Peyer's patch (tissue), 4 donors: ENCODE results near the gene PTPN3. TPM values are rescaled to one million over a fixed set of nuclear protein-coding genes. Genes with fewer than 3 reads are reported as not detected.
"Not testable (repeated sequence)": the region's sequence is repeated elsewhere in the genome, so short reads cannot be mapped to it uniquely, and the experiment has no call there.

Experiments used
- DNase-seq, 3 donors: peaks; one replicate each; pipeline ENCODE4 v3.0.0-alpha.2; 2017 to 2019
- H3K27ac ChIP-seq, 4 donors: fragments of 200-600 bp; sonication (generic); one replicate each; pipeline ENCODE4 v1.5.1; 2016 to 2019
- H3K27me3 ChIP-seq, 2 donors: fragments of 200-600 bp; sonication (generic); one replicate each; pipeline ENCODE4 v1.5.1; 2019
- H3K36me3 ChIP-seq, 3 donors: fragments of 200-600 bp; sonication (generic); one replicate each; pipeline ENCODE4 v1.5.1; 2016 to 2019
- H3K4me1 ChIP-seq, 4 donors: fragments of 200-600 bp; sonication (generic); one replicate each; pipeline ENCODE4 v1.5.1; 2016 to 2019
- H3K4me3 ChIP-seq, 4 donors: fragments of 200-600 bp; sonication (generic); 1 replicate in 3 of 4; 2 replicates in 1 of 4; pipeline ENCODE4 v1.5.1; 2016 to 2019; ENCODE audit warnings: mild to moderate bottlenecking in 1 of 4
- H3K9me3 ChIP-seq, 4 donors: fragments of 200-600 bp; sonication (generic); one replicate each; pipeline ENCODE4 v1.5.1; 2016 to 2019; ENCODE audit warnings: mild to moderate bottlenecking in 1 of 4
- POLR2A ChIP-seq, 2 donors: fragments of 450-650 bp; IDR thresholded peaks; one replicate each; pipeline ENCODE4 v1.5.1; 2017; ENCODE audit warnings: antibody characterized with exemption in 2 of 2, mild to moderate bottlenecking in 2 of 2, moderate library complexity in 2 of 2
- total RNA-seq, 4 donors: library from RNA; depleted of rRNA; stranded (reverse); fragments of >200 nt; gene quantifications; one replicate each; pipeline ENCODE4 v1.1.0, GENCODE V29; 2016
- TF ChIP-seq, protein P1 (sequence below), 6 experiments: fragments of 450-650 bp in 4 of 6; fragments of 200-600 bp in 2 of 6; sonication (generic) in 1 of 6; IDR thresholded peaks; one replicate each; pipeline ENCODE4 v1.5.1; 2017 to 2019; ENCODE audit warnings: antibody characterized with exemption in 6 of 6, mild to moderate bottlenecking in 3 of 6, moderate library complexity in 1 of 6

PTPN3 gene, protein sequence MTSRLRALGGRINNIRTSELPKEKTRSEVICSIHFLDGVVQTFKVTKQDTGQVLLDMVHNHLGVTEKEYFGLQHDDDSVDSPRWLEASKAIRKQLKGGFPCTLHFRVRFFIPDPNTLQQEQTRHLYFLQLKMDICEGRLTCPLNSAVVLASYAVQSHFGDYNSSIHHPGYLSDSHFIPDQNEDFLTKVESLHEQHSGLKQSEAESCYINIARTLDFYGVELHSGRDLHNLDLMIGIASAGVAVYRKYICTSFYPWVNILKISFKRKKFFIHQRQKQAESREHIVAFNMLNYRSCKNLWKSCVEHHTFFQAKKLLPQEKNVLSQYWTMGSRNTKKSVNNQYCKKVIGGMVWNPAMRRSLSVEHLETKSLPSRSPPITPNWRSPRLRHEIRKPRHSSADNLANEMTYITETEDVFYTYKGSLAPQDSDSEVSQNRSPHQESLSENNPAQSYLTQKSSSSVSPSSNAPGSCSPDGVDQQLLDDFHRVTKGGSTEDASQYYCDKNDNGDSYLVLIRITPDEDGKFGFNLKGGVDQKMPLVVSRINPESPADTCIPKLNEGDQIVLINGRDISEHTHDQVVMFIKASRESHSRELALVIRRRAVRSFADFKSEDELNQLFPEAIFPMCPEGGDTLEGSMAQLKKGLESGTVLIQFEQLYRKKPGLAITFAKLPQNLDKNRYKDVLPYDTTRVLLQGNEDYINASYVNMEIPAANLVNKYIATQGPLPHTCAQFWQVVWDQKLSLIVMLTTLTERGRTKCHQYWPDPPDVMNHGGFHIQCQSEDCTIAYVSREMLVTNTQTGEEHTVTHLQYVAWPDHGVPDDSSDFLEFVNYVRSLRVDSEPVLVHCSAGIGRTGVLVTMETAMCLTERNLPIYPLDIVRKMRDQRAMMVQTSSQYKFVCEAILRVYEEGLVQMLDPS
- 10 to 100 TPM; 17.3 to 53.6 (median 37.4) TPM for total RNA-seq

- TF ChIP-seq, protein P1, sequence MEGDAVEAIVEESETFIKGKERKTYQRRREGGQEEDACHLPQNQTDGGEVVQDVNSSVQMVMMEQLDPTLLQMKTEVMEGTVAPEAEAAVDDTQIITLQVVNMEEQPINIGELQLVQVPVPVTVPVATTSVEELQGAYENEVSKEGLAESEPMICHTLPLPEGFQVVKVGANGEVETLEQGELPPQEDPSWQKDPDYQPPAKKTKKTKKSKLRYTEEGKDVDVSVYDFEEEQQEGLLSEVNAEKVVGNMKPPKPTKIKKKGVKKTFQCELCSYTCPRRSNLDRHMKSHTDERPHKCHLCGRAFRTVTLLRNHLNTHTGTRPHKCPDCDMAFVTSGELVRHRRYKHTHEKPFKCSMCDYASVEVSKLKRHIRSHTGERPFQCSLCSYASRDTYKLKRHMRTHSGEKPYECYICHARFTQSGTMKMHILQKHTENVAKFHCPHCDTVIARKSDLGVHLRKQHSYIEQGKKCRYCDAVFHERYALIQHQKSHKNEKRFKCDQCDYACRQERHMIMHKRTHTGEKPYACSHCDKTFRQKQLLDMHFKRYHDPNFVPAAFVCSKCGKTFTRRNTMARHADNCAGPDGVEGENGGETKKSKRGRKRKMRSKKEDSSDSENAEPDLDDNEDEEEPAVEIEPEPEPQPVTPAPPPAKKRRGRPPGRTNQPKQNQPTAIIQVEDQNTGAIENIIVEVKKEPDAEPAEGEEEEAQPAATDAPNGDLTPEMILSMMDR (IDR thresholded peaks at IDR 0.05) = no peak
- TF ChIP-seq POLR2A (IDR thresholded peaks at IDR 0.05) = peak in 1 of 2 donors; percentile 48
- peak in 2 of 3 donors; percentile 50 to 67 for DNase-seq
- Histone ChIP-seq H3K36me3 (no peaks in the 10 kb centered on the region), H3K4me3 (peak within 1 kb of the TSS; percentile 15 to 78 (median 54)), H3K9me3 (no peaks in the 10 kb centered on the region), H3K27ac (peak within 1 kb of the TSS in 3 of 4 donors; percentile 72 to 97 (median 82)), H3K27me3 (peaks cover 0 to 10% of the 10 kb centered on the region in 2 donors), H3K4me1 (peaks cover 0 to 28% (median 0%) of the 10 kb centered on the region in 4 donors)
Measured at GRCh38 chr9:109498195-109499092, at the start of gene PTPN3. Gene PTPN3, minus strand, starts transcription at chr9:109498307. Its CDS starts 34,873 bp downstream, at chr9:109463434.

- not testable (repeated sequence) for H3K27ac ChIP-seq, H3K4me1 ChIP-seq, H3K36me3 ChIP-seq, H3K27me3 ChIP-seq, DNase-seq, H3K4me3 ChIP-seq, H3K9me3 ChIP-seq
Measured at GRCh38 chr9:109544954-109545353, 46.8 kb upstream of the PTPN3 start.

DNA sequence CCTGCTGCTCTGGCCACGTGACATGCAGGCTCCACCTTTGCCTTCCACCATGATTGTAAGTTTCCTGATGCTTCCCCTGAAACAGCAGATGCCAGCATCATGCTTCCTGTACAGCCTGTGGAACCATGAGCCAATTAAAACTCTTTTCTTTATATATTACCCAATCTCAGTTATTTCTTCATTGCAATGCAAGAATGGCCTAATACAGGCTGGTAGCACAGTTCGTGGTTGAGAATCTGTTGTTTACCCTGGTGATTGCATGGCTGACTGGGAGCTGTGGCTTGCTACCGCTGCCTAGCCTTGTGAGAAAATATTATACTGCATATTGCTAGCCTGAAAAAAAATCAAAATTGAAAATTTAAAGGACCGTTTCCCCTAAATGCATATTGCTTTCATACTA is 44.8 kb upstream of the PTPN3 start:
- Histone ChIP-seq H3K36me3 (no peaks in the 10 kb centered on the region), H3K4me3 (no peak overlapping the region), H3K4me1 (no peaks in the 10 kb centered on the region), H3K27ac (no peak overlapping the region), H3K27me3 (no peaks in the 10 kb centered on the region), H3K9me3 (no peaks in the 10 kb centered on the region)
- TF ChIP-seq POLR2A (IDR thresholded peaks at IDR 0.05) = no peak
- TF ChIP-seq, protein P1 (IDR thresholded peaks at IDR 0.05) = no peak
- DNase-seq = no peak

GRCh38 chr9:109538346-109538745 is 40.2 kb upstream of the PTPN3 start:
- Histone ChIP-seq H3K4me3 (no peak overlapping the region), H3K27ac (no peak overlapping the region), H3K4me1 (no peaks in the 10 kb centered on the region), H3K27me3 (no peaks in the 10 kb centered on the region), H3K36me3 (no peaks in the 10 kb centered on the region), H3K9me3 (no peaks in the 10 kb centered on the region)
- TF ChIP-seq, protein P1 (IDR thresholded peaks at IDR 0.05) = no peak
- no peak for TF ChIP-seq POLR2A (IDR thresholded peaks at IDR 0.05)
- no peak for DNase-seq

- no peak overlapping the region for H3K4me3 ChIP-seq
- H3K9me3 ChIP-seq = no peaks in the 10 kb centered on the region
- DNase-seq = no peak
- H3K27me3 ChIP-seq = no peaks in the 10 kb centered on the region
- no peak for TF ChIP-seq POLR2A (IDR thresholded peaks at IDR 0.05)
- TF ChIP-seq, protein P1 (IDR thresholded peaks at IDR 0.05) = no peak
- H3K4me1 ChIP-seq = no peaks in the 10 kb centered on the region
- H3K27ac ChIP-seq = no peak overlapping the region
- no peaks in the 10 kb centered on the region for H3K36me3 ChIP-seq
Measured at GRCh38 chr9:109537288-109537687, 39.2 kb upstream of the PTPN3 start.
